MCF 10A (cell line): ENCODE results near the gene FBXO17. TPM values are rescaled to one million over a fixed set of nuclear protein-coding genes. Genes with fewer than 3 reads are reported as not detected.

Experiments
- BruUV-seq: library from RNA; stranded (reverse); fragments of 400-500 nt; replicated peaks from 2 replicates; lab custom pipeline; 2021; lab: Mats Ljungman, UMichigan
- CTCF ChIA-PET: fragments of 300-600 bp; sonication (Branson Sonifier 250); formaldehyde crosslinking; extraction: SDS; loops from one replicate; lab custom pipeline; 2021; ENCODE audit warnings: antibody characterized with exemption, inconsistent platforms; lab: Yijun Ruan, JAX
- POLR2A ChIA-PET: fragments of 300-600, 350-650 bp; sonication (Branson Sonifier 250); formaldehyde crosslinking; extraction: SDS; loops from one replicate; lab custom pipeline; 2020; ENCODE audit warnings: antibody characterized with exemption, inconsistent platforms; lab: Yijun Ruan, JAX
- DNase-seq: peaks from one replicate; pipeline ENCODE4 v3.0.0-alpha.2; 2018; ENCODE audit not compliant: unreplicated experiment
- H3K27ac Mint-ChIP-seq: one replicate; pipeline ENCODE4 v1.8.0; 2022; ENCODE audit warnings: mild to moderate bottlenecking, low read depth, mixed read lengths; ENCODE audit not compliant: unreplicated experiment
- H3K27me3 Mint-ChIP-seq: one replicate; pipeline ENCODE4 v1.8.0; 2022; ENCODE audit warnings: mixed read lengths; ENCODE audit not compliant: insufficient read depth, unreplicated experiment
- H3K36me3 Mint-ChIP-seq: one replicate; pipeline ENCODE4 v1.8.0; 2022; ENCODE audit warnings: mild to moderate bottlenecking, moderate library complexity, mixed read lengths; ENCODE audit not compliant: insufficient read depth, unreplicated experiment
- H3K4me1 Mint-ChIP-seq: one replicate; pipeline ENCODE4 v1.8.0; 2022; ENCODE audit warnings: mixed read lengths; ENCODE audit not compliant: insufficient read depth, unreplicated experiment
- H3K4me3 Mint-ChIP-seq: one replicate; pipeline ENCODE4 v1.8.0; 2022; ENCODE audit warnings: mild to moderate bottlenecking, moderate library complexity, mixed read lengths; ENCODE audit not compliant: unreplicated experiment
- H3K9me3 Mint-ChIP-seq: one replicate; pipeline ENCODE4 v1.8.0; 2022; ENCODE audit warnings: mixed read lengths; ENCODE audit not compliant: unreplicated experiment
- CTCF ChIP-seq: fragments of 200-600 bp; IDR thresholded peaks from one replicate; pipeline ENCODE4 v1.8.0; 2022; ENCODE audit warnings: antibody characterized with exemption, mild to moderate bottlenecking; ENCODE audit not compliant: unreplicated experiment
- intact Hi-C: fragments of 100-400 bp; cut with micrococcal nuclease; formaldehyde crosslinking; loops from 2 replicates; pipeline ENCODE4 v1.14.1; 2022
- total RNA-seq: library from RNA; stranded (reverse); gene quantifications from 2 replicates; pipeline ENCODE4 v1.2.3, GENCODE V29; 2022

The FBXO17 gene
- total RNA-seq, 1 experiment from 2014 or later, result 5.8 TPM

GRCh38 chr19:38915329-38916321 lies 59.9 kb downstream of the FBXO17 start:
- no peak overlapping the region for H3K4me3 Mint-ChIP-seq
- no TSS peak for BruUV-seq
- ChIA-PET POLR2A (no interaction called here), CTCF (interaction anchor here (0.6 kb wide), 2 partner anchors 477 to 1062 kb away, joined by 4 to 6 read pairs; no protein-coding TSS in a partner anchor)
- no peak for TF ChIP-seq CTCF
- H3K4me1 Mint-ChIP-seq, result no peaks in the 10 kb centered on the region
- H3K9me3 Mint-ChIP-seq, result no peaks in the 10 kb centered on the region
- no peak overlapping the region for H3K27ac Mint-ChIP-seq
- no peak for DNase-seq
- no peaks in the 10 kb centered on the region for H3K36me3 Mint-ChIP-seq
- intact Hi-C loops, result no loop called here
- H3K27me3 Mint-ChIP-seq, result no peaks in the 10 kb centered on the region

GRCh38 chr19:38913958-38914357 lies 61.6 kb downstream of the FBXO17 start:
- H3K27ac Mint-ChIP-seq, result no peak overlapping the region
- H3K4me3 Mint-ChIP-seq, result no peak overlapping the region
- no peaks in the 10 kb centered on the region for H3K27me3 Mint-ChIP-seq
- no peaks in the 10 kb centered on the region for H3K36me3 Mint-ChIP-seq
- ChIA-PET POLR2A (interaction anchor here (0.6 to 0.9 kb wide), 2 partner anchors 14 to 428 kb away, joined by 3 read pairs; partner anchors contain the start of genes NFKBIB and SAMD4B), CTCF (interaction anchor here (0.9 to 1.5 kb wide), 3 partner anchors 16 to 61 kb away, joined by 4 to 6 read pairs (median 5); partner anchors contain the start of genes MRPS12 and SARS2)
- no TSS peak for BruUV-seq
- no peak for TF ChIP-seq CTCF
- no peaks in the 10 kb centered on the region for H3K9me3 Mint-ChIP-seq
- no peaks in the 10 kb centered on the region for H3K4me1 Mint-ChIP-seq
- DNase-seq, result no peak
- intact Hi-C loops, result no loop called here

GRCh38 chr19:38912600-38913514 lies 62.7 kb downstream of the FBXO17 start:
- intact Hi-C loops, result no loop called here
- TF ChIP-seq CTCF, result no peak
- ChIA-PET CTCF (interaction anchor here (0.5 to 1.5 kb wide), 4 partner anchors 17 to 509 kb away, joined by 3 to 6 read pairs (median 4); partner anchors contain the start of genes MRPS12 and SARS2), POLR2A (interaction anchor here (0.6 kb wide), 1 partner anchor 15 kb away, joined by 3 read pairs; no protein-coding TSS in a partner anchor)
- DNase-seq, result no peak
- Mint-ChIP-seq H3K27ac (no peak overlapping the region), H3K36me3 (peaks cover 11% of the 10 kb centered on the region), H3K4me3 (no peak overlapping the region), H3K9me3 (no peaks in the 10 kb centered on the region), H3K27me3 (no peaks in the 10 kb centered on the region), H3K4me1 (no peaks in the 10 kb centered on the region)
- BruUV-seq, result no TSS peak
